Measurements from ENCODE around the gene OBSL1.

GRCh38 chr2:219562049-219563020, 9.0 kb downstream of the OBSL1 start:
- no peak for TF ChIP-seq CTCF (conservative IDR thresholded peaks at IDR 0.05; ENCODE audit: low read depth, low read length)
- TF ChIP-seq EZH2 (IDR thresholded peaks at IDR 0.05; ENCODE audit: borderline replicate concordance, low read depth, low read length, poor library complexity, severe bottlenecking) = no peak
